HCT116 (cell line): ENCODE data around the gene CNTNAP2. TPM values are rescaled to one million over a fixed set of nuclear protein-coding genes. Genes with fewer than 3 reads are reported as not detected.

Source experiments
- ATAC-seq: fragments of 200-7000 bp; cut with Tn5 transposase; 2 replicates; pipeline ENCODE4 v1.9.1; 2020; ENCODE audit warnings: mild to moderate bottlenecking, moderate library complexity
- BruUV-seq: library from RNA; stranded (reverse); fragments of 400-500 nt; replicated peaks from 2 replicates; lab custom pipeline; 2021; lab: Mats Ljungman, UMichigan
- CTCF ChIA-PET: fragments of 300-600 bp; sonication (Branson Sonifier 250); formaldehyde crosslinking; loops from one replicate; lab custom pipeline; 2021; ENCODE audit warnings: antibody characterized with exemption; lab: Charles Lee
- POLR2A ChIA-PET: fragments of 300-600, 350-600 bp; sonication (Branson Sonifier 250); formaldehyde crosslinking; loops from one replicate; lab custom pipeline; 2021; ENCODE audit warnings: antibody characterized with exemption; lab: Charles Lee
- RAD21 ChIA-PET, 2 experiments: fragments of 300-600 bp; sonication (Branson Sonifier 250); formaldehyde crosslinking; loops; one replicate each; lab custom pipeline; 2023; ENCODE audit warnings: low total read pairs in 2 of 2; ENCODE audit not compliant: uncharacterized antibody in 2 of 2, unreplicated experiment in 2 of 2, low non-redundant PET in 1 of 2; lab: Charles Lee
- DNase-seq: peaks from one replicate; pipeline ENCODE4 v3.0.0-alpha.2; 2010; ENCODE audit warnings: low read depth, low spot score
- H2AFZ ChIP-seq: fragments of 200-600 bp; shearing (Covaris generic), sonication (generic); 2 replicates; pipeline ENCODE4 v1.6.1; 2017; ENCODE audit warnings: low read depth, mixed run types, mixed read lengths, antibody characterized with exemption, low read length; ENCODE audit not compliant: poor library complexity, severe bottlenecking
- H3K27ac ChIP-seq: 2 replicates; pipeline ENCODE4 v1.5.1; 2012; ENCODE audit warnings: low read depth, low read length
- H3K27me3 ChIP-seq: fragments of 200-600 bp; sonication (generic); 2 replicates; pipeline ENCODE4 v1.6.1; 2016; ENCODE audit warnings: mixed run types, low read length, mixed read lengths; ENCODE audit not compliant: insufficient read depth
- H3K36me3 ChIP-seq, 2 experiments: fragments of 200-500 bp in 1 of 2; fragments of 200-600 bp in 1 of 2; sonication (Bioruptor generic) in 1 of 2; sonication (generic) in 1 of 2; 2 replicates each; pipeline versions ENCODE4 v1.5.1 to v1.6.1; 2014 to 2016; ENCODE audit warnings: low read length in 2 of 2, inconsistent platforms in 1 of 2, mixed read lengths in 1 of 2, mixed run types in 1 of 2; ENCODE audit not compliant: insufficient read depth in 2 of 2, control insufficient read depth in 1 of 2
- H3K4me1 ChIP-seq, 2 experiments: fragments of 200-600 bp in 1 of 2; sonication (generic) in 1 of 2; 2 replicates each; pipeline versions ENCODE4 v1.5.1 to v1.6.1; 2012 to 2017; ENCODE audit warnings: low read length in 2 of 2, inconsistent platforms in 1 of 2, mild to moderate bottlenecking in 1 of 2, mixed read lengths in 1 of 2, mixed run types in 1 of 2, moderate library complexity in 1 of 2; ENCODE audit not compliant: insufficient read depth in 2 of 2, control insufficient read depth in 1 of 2
- H3K4me2 ChIP-seq: fragments of 200-600 bp; sonication (generic); 2 replicates; pipeline ENCODE4 v1.6.1; 2017; ENCODE audit warnings: mixed run types, low read length, mixed read lengths
- H3K4me3 ChIP-seq, 2 experiments: fragments of 200-600 bp in 1 of 2; sonication (generic) in 1 of 2; replicated peaks in 1 of 2; 2 replicates each; pipeline ENCODE4 v1.5.1; 2011 to 2016; ENCODE audit warnings: low read length in 2 of 2, control low read depth in 1 of 2, low read depth in 1 of 2, mild to moderate bottlenecking in 1 of 2, mixed read lengths in 1 of 2, mixed run types in 1 of 2
- H3K79me2 ChIP-seq: fragments of 200-600 bp; sonication (generic); 2 replicates; pipeline ENCODE4 v1.6.1; 2017; ENCODE audit warnings: mild to moderate bottlenecking, mixed run types, low read length, moderate library complexity, mixed read lengths; ENCODE audit not compliant: insufficient read depth
- H3K9ac ChIP-seq: fragments of 200-600 bp; sonication (generic); 2 replicates; pipeline ENCODE4 v1.6.1; 2016; ENCODE audit warnings: low read length, mixed read lengths
- H3K9me2 ChIP-seq: fragments of 200-600 bp; sonication (generic), shearing (Covaris generic); 2 replicates; pipeline ENCODE4 v1.6.1; 2017; ENCODE audit warnings: mixed run types, mild to moderate bottlenecking, moderate library complexity; ENCODE audit not compliant: insufficient read depth
- H3K9me3 ChIP-seq, 2 experiments: fragments of 200-500 bp in 1 of 2; fragments of 200-600 bp in 1 of 2; sonication (Bioruptor generic) in 1 of 2; sonication (generic) in 1 of 2; 2 replicates each; pipeline ENCODE4 v1.6.1; 2014 to 2017; ENCODE audit warnings: low read length in 2 of 2, mixed read lengths in 2 of 2, inconsistent platforms in 1 of 2, low read depth in 1 of 2, mild to moderate bottlenecking in 1 of 2, mixed run types in 1 of 2, moderate library complexity in 1 of 2; ENCODE audit not compliant: control insufficient read depth in 1 of 2, insufficient read depth in 1 of 2
- H4K20me1 ChIP-seq: fragments of 200-600 bp; sonication (generic), shearing (Covaris generic); 2 replicates; pipeline ENCODE4 v1.6.1; 2017; ENCODE audit warnings: mixed run types, mild to moderate bottlenecking, moderate library complexity; ENCODE audit not compliant: insufficient read depth
- EGR1 ChIP-seq: IDR thresholded peaks from 2 replicates; pipeline ENCODE4 v1.6.1; 2012; ENCODE audit warnings: low read depth
- ELF1 ChIP-seq: IDR thresholded peaks from 2 replicates; pipeline ENCODE4 v1.6.1; 2012; ENCODE audit warnings: low read depth, borderline replicate concordance
- EZH2 ChIP-seq: fragments of 200-600 bp; sonication (generic); IDR thresholded peaks from 2 replicates; pipeline ENCODE4 v1.6.1; 2017; ENCODE audit warnings: antibody characterized with exemption, mixed run types
- EZH2phosphoT487 ChIP-seq: fragments of 200-600 bp; IDR thresholded peaks from 2 replicates; pipeline ENCODE4 v1.6.1; 2018; ENCODE audit warnings: antibody characterized with exemption, borderline replicate concordance
- JUND ChIP-seq: IDR thresholded peaks from 2 replicates; pipeline ENCODE4 v1.6.1; 2012
- POLR2AphosphoS5 ChIP-seq: IDR thresholded peaks from 2 replicates; pipeline ENCODE4 v1.6.1; 2011; ENCODE audit warnings: mild to moderate bottlenecking, low read depth, low read length, moderate library complexity
- SIN3A ChIP-seq: IDR thresholded peaks from 2 replicates; pipeline ENCODE4 v1.6.1; 2012; ENCODE audit warnings: low read depth
- YY1 ChIP-seq: IDR thresholded peaks from 2 replicates; pipeline ENCODE4 v1.6.1; 2011; ENCODE audit warnings: low read length, low read depth, moderate library complexity, mild to moderate bottlenecking; ENCODE audit not compliant: insufficient replicate concordance; ENCODE audit errors: extremely low read depth
- intact Hi-C: fragments of 100-400 bp; cut with micrococcal nuclease; formaldehyde crosslinking; loops from 2 replicates; pipeline ENCODE4 v1.10.0; 2022
- total RNA-seq: library from RNA; stranded (reverse); gene quantifications from one replicate; pipeline ENCODE4 v1.2.1, GENCODE V29; 2021; ENCODE audit not compliant: unreplicated experiment
- TF ChIP-seq, protein P1 (sequence below): IDR thresholded peaks from 2 replicates; pipeline ENCODE4 v1.6.1; 2012; ENCODE audit warnings: low read depth
- TF ChIP-seq, protein P2 (sequence below): IDR thresholded peaks from 2 replicates; pipeline ENCODE4 v1.6.1; 2012

The CNTNAP2 gene
- total RNA-seq, 1 experiment from 2014 or later: 0.37 TPM

DNA sequence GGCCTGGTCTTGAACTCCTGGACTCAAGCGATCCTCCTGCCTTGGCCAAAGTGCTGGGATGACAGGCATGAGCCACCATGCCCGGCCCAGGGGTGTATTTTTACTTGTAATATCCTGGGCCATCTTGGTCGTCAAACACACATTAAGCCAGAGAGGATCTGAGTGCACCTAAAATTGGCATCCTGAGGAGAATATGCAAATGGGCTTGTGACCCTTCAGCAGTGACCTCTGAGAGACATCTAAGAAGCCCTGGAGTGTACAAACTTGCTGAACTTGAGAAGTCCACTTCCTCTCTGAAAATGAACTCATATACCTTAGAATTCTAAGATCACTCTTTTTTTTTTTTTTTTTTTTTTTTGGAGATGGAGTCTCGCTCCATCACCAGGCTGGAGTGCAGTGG is 2102.0 kb downstream of the CNTNAP2 start (continued):
- TF ChIP-seq, protein P1, sequence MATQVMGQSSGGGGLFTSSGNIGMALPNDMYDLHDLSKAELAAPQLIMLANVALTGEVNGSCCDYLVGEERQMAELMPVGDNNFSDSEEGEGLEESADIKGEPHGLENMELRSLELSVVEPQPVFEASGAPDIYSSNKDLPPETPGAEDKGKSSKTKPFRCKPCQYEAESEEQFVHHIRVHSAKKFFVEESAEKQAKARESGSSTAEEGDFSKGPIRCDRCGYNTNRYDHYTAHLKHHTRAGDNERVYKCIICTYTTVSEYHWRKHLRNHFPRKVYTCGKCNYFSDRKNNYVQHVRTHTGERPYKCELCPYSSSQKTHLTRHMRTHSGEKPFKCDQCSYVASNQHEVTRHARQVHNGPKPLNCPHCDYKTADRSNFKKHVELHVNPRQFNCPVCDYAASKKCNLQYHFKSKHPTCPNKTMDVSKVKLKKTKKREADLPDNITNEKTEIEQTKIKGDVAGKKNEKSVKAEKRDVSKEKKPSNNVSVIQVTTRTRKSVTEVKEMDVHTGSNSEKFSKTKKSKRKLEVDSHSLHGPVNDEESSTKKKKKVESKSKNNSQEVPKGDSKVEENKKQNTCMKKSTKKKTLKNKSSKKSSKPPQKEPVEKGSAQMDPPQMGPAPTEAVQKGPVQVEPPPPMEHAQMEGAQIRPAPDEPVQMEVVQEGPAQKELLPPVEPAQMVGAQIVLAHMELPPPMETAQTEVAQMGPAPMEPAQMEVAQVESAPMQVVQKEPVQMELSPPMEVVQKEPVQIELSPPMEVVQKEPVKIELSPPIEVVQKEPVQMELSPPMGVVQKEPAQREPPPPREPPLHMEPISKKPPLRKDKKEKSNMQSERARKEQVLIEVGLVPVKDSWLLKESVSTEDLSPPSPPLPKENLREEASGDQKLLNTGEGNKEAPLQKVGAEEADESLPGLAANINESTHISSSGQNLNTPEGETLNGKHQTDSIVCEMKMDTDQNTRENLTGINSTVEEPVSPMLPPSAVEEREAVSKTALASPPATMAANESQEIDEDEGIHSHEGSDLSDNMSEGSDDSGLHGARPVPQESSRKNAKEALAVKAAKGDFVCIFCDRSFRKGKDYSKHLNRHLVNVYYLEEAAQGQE: no peak
- no peak for TF ChIP-seq SIN3A

GRCh38 chr7:148222721-148223120 is 2106.1 kb downstream of the CNTNAP2 start:
- TF ChIP-seq JUND: no peak
- no peak for TF ChIP-seq EGR1
- no peak for TF ChIP-seq YY1
- TF ChIP-seq ELF1: no peak
- no peak for TF ChIP-seq POLR2AphosphoS5
- no peak for TF ChIP-seq EZH2phosphoT487
- TF ChIP-seq EZH2: no peak
- TF ChIP-seq, protein P2, sequence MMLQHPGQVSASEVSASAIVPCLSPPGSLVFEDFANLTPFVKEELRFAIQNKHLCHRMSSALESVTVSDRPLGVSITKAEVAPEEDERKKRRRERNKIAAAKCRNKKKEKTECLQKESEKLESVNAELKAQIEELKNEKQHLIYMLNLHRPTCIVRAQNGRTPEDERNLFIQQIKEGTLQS: no peak

More at GRCh38 chr7:148222721-148223120, 2106.1 kb downstream of the CNTNAP2 start:
- no peaks in the 10 kb centered on the region for H3K9me3 ChIP-seq
- no TSS peak for BruUV-seq
- no peaks in the 10 kb centered on the region for H3K36me3 ChIP-seq
- H3K4me3 ChIP-seq: no peak overlapping the region
- peaks cover 6% of the 10 kb centered on the region; the same call in 1 of the 2 replicates for H3K27me3 ChIP-seq
- CTCF ChIA-PET: interaction anchor here (1.8 kb wide), 1 partner anchor 20 kb away, joined by 4 read pairs; no protein-coding TSS in a partner anchor
- H3K9ac ChIP-seq: no peak overlapping the region
- no peaks in the 10 kb centered on the region for H4K20me1 ChIP-seq
- no peak overlapping the region for H3K4me2 ChIP-seq
- no peak for ATAC-seq
- no peak overlapping the region for H3K27ac ChIP-seq
- no peaks in the 10 kb centered on the region for H3K4me1 ChIP-seq
- no peak for DNase-seq
- RAD21 ChIA-PET: no interaction called here
- no peak overlapping the region for H2AFZ ChIP-seq
- intact Hi-C loops: no loop called here
- no peaks in the 10 kb centered on the region for H3K9me2 ChIP-seq
- POLR2A ChIA-PET: no interaction called here
- no peaks in the 10 kb centered on the region for H3K79me2 ChIP-seq
